Measurements from ENCODE around the gene AOX1.
"Not testable (repeated sequence)": the region's sequence is repeated elsewhere in the genome, so short reads cannot be mapped to it uniquely, and the experiment has no call there.

The AOX1 gene

GRCh38 chr2:200603972-200604371, 18.2 kb downstream of the AOX1 start:
- no peak for DNase-seq

- no peak for DNase-seq
Observed at GRCh38 chr2:200604571-200605255, 18.9 kb downstream of the AOX1 start.

GRCh38 chr2:200608341-200609027, 22.7 kb downstream of the AOX1 start:
- no peak for DNase-seq

- no peak for DNase-seq
Observed at GRCh38 chr2:200609028-200609614, 23.3 kb downstream of the AOX1 start.

GRCh38 chr2:200610217-200610616, 24.4 kb downstream of the AOX1 start:
- DNase-seq, result not testable (repeated sequence)

GRCh38 chr2:200613692-200614091, 27.9 kb downstream of the AOX1 start:
- DNase-seq, result no peak

- no peak for DNase-seq
Observed at GRCh38 chr2:200614249-200614648, 28.4 kb downstream of the AOX1 start.

GRCh38 chr2:200615247-200615646, 29.4 kb downstream of the AOX1 start:
- peak; percentile 43 to 68 (median 61) for DNase-seq

GRCh38 chr2:200616193-200616592, 30.4 kb downstream of the AOX1 start:
- DNase-seq, result peak; percentile 13 to 53 (median 38)

GRCh38 chr2:200616656-200617055, 30.8 kb downstream of the AOX1 start:
- DNase-seq, result peak in 2 of 4 experiments; percentile 23 to 33

- DNase-seq, result no peak
Observed at GRCh38 chr2:200617156-200618053, 31.6 kb downstream of the AOX1 start.

- no peak for DNase-seq
Observed at GRCh38 chr2:200618054-200618419, 32.2 kb downstream of the AOX1 start.

GRCh38 chr2:200618590-200619021, 32.8 kb downstream of the AOX1 start:
- peak; percentile 26 to 68 (median 60) for DNase-seq

GRCh38 chr2:200619279-200619678, 33.5 kb downstream of the AOX1 start:
- no peak for DNase-seq

- DNase-seq, result peak in 3 of 4 experiments; percentile 38 to 51 (median 47)
Observed at GRCh38 chr2:200620606-200621390, 35.0 kb downstream of the AOX1 start.

GRCh38 chr2:200622106-200622505, 36.3 kb downstream of the AOX1 start:
- no peak for DNase-seq

- DNase-seq, result peak; percentile 38 to 64 (median 51)
Observed at GRCh38 chr2:200624026-200624425, 38.2 kb downstream of the AOX1 start.

GRCh38 chr2:200624658-200625057, 38.8 kb downstream of the AOX1 start:
- no peak for DNase-seq

- no peak for DNase-seq
Observed at GRCh38 chr2:200625282-200625681, 39.5 kb downstream of the AOX1 start.

- DNase-seq, result peak in 3 of 4 experiments; percentile 38 to 70 (median 62)
Observed at GRCh38 chr2:200625958-200626363, 40.1 kb downstream of the AOX1 start.

- no peak for DNase-seq
Observed at GRCh38 chr2:200627110-200627770, 41.4 kb downstream of the AOX1 start.
